ENCODE data around the gene BNIP5.

The BNIP5 gene

GRCh38 chr6:36315921-36316320 lies 20.8 kb downstream of the BNIP5 start:
- H3K4me1 ChIP-seq (ENCODE audit: insufficient read depth, low read length): no peaks in the 10 kb centered on the region
- no peaks in the 10 kb centered on the region for H3K36me3 ChIP-seq (ENCODE audit: insufficient read depth, low read depth, low read length)
- no peaks in the 10 kb centered on the region for H3K27me3 ChIP-seq (ENCODE audit: insufficient read depth, low read length)
- H3K4me3 ChIP-seq (ENCODE audit: low read length): no peak overlapping the region
- H3K9me3 ChIP-seq (ENCODE audit: insufficient read depth, low read depth, low read length): no peaks in the 10 kb centered on the region
- H3K27ac ChIP-seq (ENCODE audit: low read length): no peak overlapping the region
- no peak overlapping the region for H3K9ac ChIP-seq (ENCODE audit: low read depth, low read length)

GRCh38 chr6:36314221-36315014 lies 22.3 kb downstream of the BNIP5 start:
- Histone ChIP-seq H3K4me1 (ENCODE audit: insufficient read depth, low read length) (no peaks in the 10 kb centered on the region), H3K9me3 (ENCODE audit: insufficient read depth, low read depth, low read length) (no peaks in the 10 kb centered on the region), H3K4me3 (ENCODE audit: low read length) (no peak overlapping the region), H3K27ac (ENCODE audit: low read length) (no peak overlapping the region), H3K27me3 (ENCODE audit: insufficient read depth, low read length) (no peaks in the 10 kb centered on the region), H3K36me3 (ENCODE audit: insufficient read depth, low read depth, low read length) (no peaks in the 10 kb centered on the region), H3K9ac (ENCODE audit: low read depth, low read length) (no peak overlapping the region)

- no peaks in the 10 kb centered on the region for H3K36me3 ChIP-seq (ENCODE audit: insufficient read depth, low read depth, low read length)
- H3K4me3 ChIP-seq (ENCODE audit: low read length): no peak overlapping the region
- H3K9me3 ChIP-seq (ENCODE audit: insufficient read depth, low read depth, low read length): no peaks in the 10 kb centered on the region
- H3K4me1 ChIP-seq (ENCODE audit: insufficient read depth, low read length): no peaks in the 10 kb centered on the region
- H3K27me3 ChIP-seq (ENCODE audit: insufficient read depth, low read length): no peaks in the 10 kb centered on the region
- no peak overlapping the region for H3K27ac ChIP-seq (ENCODE audit: low read length)
- H3K9ac ChIP-seq (ENCODE audit: low read depth, low read length): no peak overlapping the region
Measured at GRCh38 chr6:36313649-36313936, 23.1 kb downstream of the BNIP5 start.

GRCh38 chr6:36312854-36313648 lies 23.6 kb downstream of the BNIP5 start:
- H3K9ac ChIP-seq (ENCODE audit: low read depth, low read length): no peak overlapping the region
- H3K36me3 ChIP-seq (ENCODE audit: insufficient read depth, low read depth, low read length): no peaks in the 10 kb centered on the region
- H3K4me3 ChIP-seq (ENCODE audit: low read length): no peak overlapping the region
- H3K9me3 ChIP-seq (ENCODE audit: insufficient read depth, low read depth, low read length): no peaks in the 10 kb centered on the region
- no peaks in the 10 kb centered on the region for H3K27me3 ChIP-seq (ENCODE audit: insufficient read depth, low read length)
- no peaks in the 10 kb centered on the region for H3K4me1 ChIP-seq (ENCODE audit: insufficient read depth, low read length)
- H3K27ac ChIP-seq (ENCODE audit: low read length): no peak overlapping the region

GRCh38 chr6:36309900-36310299 lies 26.8 kb downstream of the BNIP5 start:
- Histone ChIP-seq H3K4me3 (ENCODE audit: low read length) (no peak overlapping the region), H3K9ac (ENCODE audit: low read depth, low read length) (no peak overlapping the region), H3K27me3 (ENCODE audit: insufficient read depth, low read length) (no peaks in the 10 kb centered on the region), H3K9me3 (ENCODE audit: insufficient read depth, low read depth, low read length) (no peaks in the 10 kb centered on the region), H3K27ac (ENCODE audit: low read length) (no peak overlapping the region), H3K4me1 (ENCODE audit: insufficient read depth, low read length) (no peaks in the 10 kb centered on the region), H3K36me3 (ENCODE audit: insufficient read depth, low read depth, low read length) (no peaks in the 10 kb centered on the region)

GRCh38 chr6:36309203-36309602 lies 27.5 kb downstream of the BNIP5 start:
- Histone ChIP-seq H3K27ac (ENCODE audit: low read length) (no peak overlapping the region), H3K4me3 (ENCODE audit: low read length) (no peak overlapping the region), H3K4me1 (ENCODE audit: insufficient read depth, low read length) (no peaks in the 10 kb centered on the region), H3K27me3 (ENCODE audit: insufficient read depth, low read length) (no peaks in the 10 kb centered on the region), H3K36me3 (ENCODE audit: insufficient read depth, low read depth, low read length) (no peaks in the 10 kb centered on the region), H3K9me3 (ENCODE audit: insufficient read depth, low read depth, low read length) (no peaks in the 10 kb centered on the region), H3K9ac (ENCODE audit: low read depth, low read length) (no peak overlapping the region)

- no peak overlapping the region for H3K4me3 ChIP-seq (ENCODE audit: low read length)
Measured at GRCh38 chr6:36308514-36308913, 28.2 kb downstream of the BNIP5 start.

GRCh38 chr6:36306375-36306774 lies 30.3 kb downstream of the BNIP5 start:
- Histone ChIP-seq H3K9me3 (ENCODE audit: insufficient read depth, low read depth, low read length) (no peaks in the 10 kb centered on the region), H3K36me3 (ENCODE audit: insufficient read depth, low read depth, low read length) (no peaks in the 10 kb centered on the region), H3K27ac (ENCODE audit: low read length) (no peak overlapping the region), H3K4me3 (ENCODE audit: low read length) (no peak overlapping the region), H3K27me3 (ENCODE audit: insufficient read depth, low read length) (no peaks in the 10 kb centered on the region), H3K4me1 (ENCODE audit: insufficient read depth, low read length) (no peaks in the 10 kb centered on the region), H3K9ac (ENCODE audit: low read depth, low read length) (no peak overlapping the region)

More at GRCh38 chr6:36308514-36308913, 28.2 kb downstream of the BNIP5 start:
- H3K9me3 ChIP-seq (ENCODE audit: insufficient read depth, low read depth, low read length): no peaks in the 10 kb centered on the region
- H3K36me3 ChIP-seq (ENCODE audit: insufficient read depth, low read depth, low read length): no peaks in the 10 kb centered on the region
- H3K27ac ChIP-seq (ENCODE audit: low read length): no peak overlapping the region
- H3K9ac ChIP-seq (ENCODE audit: low read depth, low read length): no peak overlapping the region
- H3K4me1 ChIP-seq (ENCODE audit: insufficient read depth, low read length): no peaks in the 10 kb centered on the region
- H3K27me3 ChIP-seq (ENCODE audit: insufficient read depth, low read length): no peaks in the 10 kb centered on the region

GRCh38 chr6:36305885-36306284 lies 30.8 kb downstream of the BNIP5 start:
- Histone ChIP-seq H3K9me3 (ENCODE audit: insufficient read depth, low read depth, low read length) (no peaks in the 10 kb centered on the region), H3K9ac (ENCODE audit: low read depth, low read length) (no peak overlapping the region), H3K4me3 (ENCODE audit: low read length) (no peak overlapping the region), H3K36me3 (ENCODE audit: insufficient read depth, low read depth, low read length) (no peaks in the 10 kb centered on the region), H3K27ac (ENCODE audit: low read length) (no peak overlapping the region), H3K27me3 (ENCODE audit: insufficient read depth, low read length) (no peaks in the 10 kb centered on the region), H3K4me1 (ENCODE audit: insufficient read depth, low read length) (no peaks in the 10 kb centered on the region)

- Histone ChIP-seq H3K9ac (ENCODE audit: low read depth, low read length) (no peak overlapping the region), H3K27ac (ENCODE audit: low read length) (no peak overlapping the region), H3K4me3 (ENCODE audit: low read length) (no peak overlapping the region), H3K36me3 (ENCODE audit: insufficient read depth, low read depth, low read length) (no peaks in the 10 kb centered on the region), H3K9me3 (ENCODE audit: insufficient read depth, low read depth, low read length) (no peaks in the 10 kb centered on the region), H3K4me1 (ENCODE audit: insufficient read depth, low read length) (no peaks in the 10 kb centered on the region), H3K27me3 (ENCODE audit: insufficient read depth, low read length) (no peaks in the 10 kb centered on the region)
Measured at GRCh38 chr6:36302227-36302976, 34.3 kb downstream of the BNIP5 start.

GRCh38 chr6:36301781-36302180 lies 34.9 kb downstream of the BNIP5 start:
- no peaks in the 10 kb centered on the region for H3K36me3 ChIP-seq (ENCODE audit: insufficient read depth, low read depth, low read length)

More at GRCh38 chr6:36301781-36302180, 34.9 kb downstream of the BNIP5 start:
- Histone ChIP-seq H3K4me3 (ENCODE audit: low read length) (no peak overlapping the region), H3K27me3 (ENCODE audit: insufficient read depth, low read length) (no peaks in the 10 kb centered on the region), H3K9me3 (ENCODE audit: insufficient read depth, low read depth, low read length) (no peaks in the 10 kb centered on the region), H3K27ac (ENCODE audit: low read length) (no peak overlapping the region), H3K4me1 (ENCODE audit: insufficient read depth, low read length) (no peaks in the 10 kb centered on the region), H3K9ac (ENCODE audit: low read depth, low read length) (no peak overlapping the region)

Data from iPS-20b (cell line).